ENCODE measurements around the gene ELL2. TPM values are rescaled to one million over a fixed set of nuclear protein-coding genes. Genes with fewer than 3 reads are reported as not detected.

Gene ELL2
- total and polyA plus RNA-seq, 2 donors (not counting 1 experiment from before 2014, with no cell fraction given), result 7.2 to 27.0 TPM

DNA sequence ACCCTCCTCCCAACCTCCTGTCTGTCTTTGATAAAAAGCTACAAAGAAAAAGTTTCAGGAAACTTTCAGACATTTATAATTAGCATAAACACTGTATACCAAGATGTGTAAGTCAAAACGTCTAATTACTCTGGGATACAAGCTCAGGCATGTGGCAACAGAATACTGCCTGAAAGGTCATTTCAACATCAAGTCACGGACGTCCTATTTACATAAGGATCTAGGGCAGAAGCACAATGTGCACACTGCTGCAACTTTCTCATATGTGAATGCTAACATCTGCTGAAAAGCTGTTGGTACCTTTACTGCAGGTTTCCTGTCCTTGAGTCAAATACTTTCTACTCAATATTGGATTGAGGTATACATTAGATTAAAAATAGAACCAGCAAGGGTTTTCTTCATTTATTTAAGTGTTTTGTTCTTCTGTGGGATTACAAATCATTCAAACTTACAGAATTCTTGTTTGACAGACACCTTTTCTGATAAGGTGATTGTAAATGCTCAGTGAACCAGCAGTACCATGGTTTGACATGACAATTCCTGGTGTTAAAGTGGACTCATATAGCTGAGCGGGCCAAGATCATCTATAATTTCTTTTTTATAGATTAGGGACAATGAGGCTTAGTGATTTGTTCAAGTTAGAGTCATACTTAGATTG is 36.8 kb downstream of the ELL2 start:
- peak overlapping the region; percentile 30 for H3K4me3 Mint-ChIP-seq
- Histone ChIP-seq H3K27ac (ENCODE audit: low read length in 2 of 2) (no peak overlapping the region), H4K20me1 (ENCODE audit: control insufficient read depth, insufficient read depth, low read length, poor library complexity, severe bottlenecking) (peaks cover 4% of the 10 kb centered on the region), H3K36me3 (replicated peaks in 1 of 2; ENCODE audit: control extremely low read depth in 1 of 2, control insufficient read depth in 1 of 2, extremely low read depth in 1 of 2, insufficient read depth in 2 of 2, low read length in 1 of 2) (no peaks in the 10 kb centered on the region), H3K4me2 (replicated peaks; ENCODE audit: low read depth, low read length, poor library complexity, severe bottlenecking) (peak overlapping the region; percentile 9), H3K4me1 (ENCODE audit: control insufficient read depth in 2 of 2, insufficient read depth in 2 of 2, low read length in 2 of 2) (peaks cover 31 to 33% of the 10 kb centered on the region in 2 donors), H3K9me3 (ENCODE audit: control extremely low read depth in 1 of 3, control insufficient read depth in 2 of 3, insufficient read depth in 1 of 3, low read length in 2 of 3) (no peaks in the 10 kb centered on the region), H3K9ac (ENCODE audit: low read length) (no peak overlapping the region), H3K4me3 (ENCODE audit: control extremely low read depth in 1 of 5, extremely low read depth in 1 of 5, insufficient read depth in 1 of 5, low read depth in 2 of 5, low read length in 4 of 5) (no peak overlapping the region), H3K27me3 (replicated peaks in 1 of 4; ENCODE audit: control extremely low read depth in 1 of 4, control insufficient read depth in 3 of 4, insufficient read depth in 4 of 4, low read length in 3 of 4) (no peaks in the 10 kb centered on the region), H2AFZ (ENCODE audit: insufficient read depth, low read depth, low read length, poor library complexity, severe bottlenecking) (no peak overlapping the region), H3K79me2 (ENCODE audit: control insufficient read depth, insufficient read depth, low read length) (no peaks in the 10 kb centered on the region)
- ChIA-PET POLR2A (no interaction called here), CTCF (interaction anchor here (1.4 kb wide), 2 partner anchors 10 to 411 kb away, joined by 3 to 6 read pairs; no protein-coding TSS in a partner anchor)
- WGBS (ENCODE audit: insufficient coverage), result 40% methylated on average over 3 of the region's 4 CpGs
- TF ChIP-seq EZH2 (IDR thresholded peaks at IDR 0.05; ENCODE audit: borderline replicate concordance, insufficient read depth, low read depth, low read length, poor library complexity, severe bottlenecking), result no peak
- TF ChIP-seq, protein P1, sequence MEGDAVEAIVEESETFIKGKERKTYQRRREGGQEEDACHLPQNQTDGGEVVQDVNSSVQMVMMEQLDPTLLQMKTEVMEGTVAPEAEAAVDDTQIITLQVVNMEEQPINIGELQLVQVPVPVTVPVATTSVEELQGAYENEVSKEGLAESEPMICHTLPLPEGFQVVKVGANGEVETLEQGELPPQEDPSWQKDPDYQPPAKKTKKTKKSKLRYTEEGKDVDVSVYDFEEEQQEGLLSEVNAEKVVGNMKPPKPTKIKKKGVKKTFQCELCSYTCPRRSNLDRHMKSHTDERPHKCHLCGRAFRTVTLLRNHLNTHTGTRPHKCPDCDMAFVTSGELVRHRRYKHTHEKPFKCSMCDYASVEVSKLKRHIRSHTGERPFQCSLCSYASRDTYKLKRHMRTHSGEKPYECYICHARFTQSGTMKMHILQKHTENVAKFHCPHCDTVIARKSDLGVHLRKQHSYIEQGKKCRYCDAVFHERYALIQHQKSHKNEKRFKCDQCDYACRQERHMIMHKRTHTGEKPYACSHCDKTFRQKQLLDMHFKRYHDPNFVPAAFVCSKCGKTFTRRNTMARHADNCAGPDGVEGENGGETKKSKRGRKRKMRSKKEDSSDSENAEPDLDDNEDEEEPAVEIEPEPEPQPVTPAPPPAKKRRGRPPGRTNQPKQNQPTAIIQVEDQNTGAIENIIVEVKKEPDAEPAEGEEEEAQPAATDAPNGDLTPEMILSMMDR (IDR thresholded peaks at IDR 0.05), result no peak
- H3K27me3 Mint-ChIP-seq, result no peaks in the 10 kb centered on the region
- H3K9me3 Mint-ChIP-seq (ENCODE audit: insufficient read depth), result no peaks in the 10 kb centered on the region
- H3K27ac Mint-ChIP-seq, result peak overlapping the region; percentile 18
- H3K4me1 Mint-ChIP-seq, result peaks cover 49% of the 10 kb centered on the region
- intact Hi-C loops (cut with micrococcal nuclease), result loop anchor here (2.0 kb wide), 1 partner anchor 20 kb away; no protein-coding TSS in a partner anchor
- DNase-seq (no peak), ATAC-seq (ENCODE audit: low read depth) (no peak)

DNA sequence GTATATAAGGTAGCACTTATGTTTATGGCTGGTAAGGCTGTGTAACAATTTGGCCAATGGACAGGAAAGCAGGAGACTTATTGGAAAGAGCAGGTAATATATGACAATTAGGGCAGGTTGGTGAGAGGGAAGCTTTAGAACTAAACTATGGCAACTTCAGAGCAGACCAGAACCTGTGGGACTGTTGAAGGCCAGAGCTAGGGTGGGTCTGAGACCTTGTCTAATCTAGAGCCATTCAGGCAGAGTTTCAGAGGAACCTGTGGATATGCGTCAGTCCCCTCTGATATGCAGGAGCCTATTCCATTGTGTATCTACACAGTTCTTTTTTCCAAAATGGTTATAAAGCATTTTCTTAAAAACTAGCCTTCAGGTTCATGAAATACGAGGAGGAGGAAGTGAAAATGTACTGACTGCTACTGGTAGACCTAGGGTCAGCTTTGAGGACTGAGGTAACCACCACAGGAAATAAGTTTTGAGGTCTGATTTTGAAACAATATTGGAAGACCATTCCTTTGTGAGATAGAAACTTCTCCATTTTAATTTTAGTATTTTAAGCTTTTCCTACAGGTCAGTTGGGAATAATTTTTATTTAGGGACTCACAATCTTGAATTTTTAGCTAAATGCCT is 37.6 kb downstream of the ELL2 start:
- ATAC-seq (ENCODE audit: low read depth), result peak; percentile 54
- DNase-seq, result peak; percentile 52
- peaks cover 31 to 33% of the 10 kb centered on the region in 2 donors for H3K4me1 ChIP-seq (ENCODE audit: control insufficient read depth in 2 of 2, insufficient read depth in 2 of 2, low read length in 2 of 2)
- H3K9ac ChIP-seq (ENCODE audit: low read length), result no peak overlapping the region
- peak overlapping the region; percentile 17 for H3K27ac Mint-ChIP-seq
- peak overlapping the region; percentile 0 for H3K4me3 Mint-ChIP-seq
- no peak overlapping the region for H3K27ac ChIP-seq (ENCODE audit: low read length in 2 of 2)
- no peak for TF ChIP-seq EZH2 (IDR thresholded peaks at IDR 0.05; ENCODE audit: borderline replicate concordance, insufficient read depth, low read depth, low read length, poor library complexity, severe bottlenecking)
- TF ChIP-seq, protein P1 (IDR thresholded peaks at IDR 0.05), result no peak
- H3K4me3 ChIP-seq (ENCODE audit: control extremely low read depth in 1 of 5, extremely low read depth in 1 of 5, insufficient read depth in 1 of 5, low read depth in 2 of 5, low read length in 4 of 5), result no peak overlapping the region
- WGBS (ENCODE audit: insufficient coverage), result no CpG with 5 or more reads among the region's 2 CpGs
- H4K20me1 ChIP-seq (ENCODE audit: control insufficient read depth, insufficient read depth, low read length, poor library complexity, severe bottlenecking), result peaks cover 4% of the 10 kb centered on the region
- intact Hi-C loops (cut with micrococcal nuclease), result loop anchor here (2.0 kb wide), 1 partner anchor 21 kb away; no protein-coding TSS in a partner anchor
- no peaks in the 10 kb centered on the region for H3K36me3 ChIP-seq (replicated peaks in 1 of 2; ENCODE audit: control extremely low read depth in 1 of 2, control insufficient read depth in 1 of 2, extremely low read depth in 1 of 2, insufficient read depth in 2 of 2, low read length in 1 of 2)
- H3K9me3 Mint-ChIP-seq (ENCODE audit: insufficient read depth), result no peaks in the 10 kb centered on the region
- no peaks in the 10 kb centered on the region for H3K27me3 Mint-ChIP-seq
- peak overlapping the region; percentile 9 for H3K4me2 ChIP-seq (replicated peaks; ENCODE audit: low read depth, low read length, poor library complexity, severe bottlenecking)
- no peaks in the 10 kb centered on the region for H3K79me2 ChIP-seq (ENCODE audit: control insufficient read depth, insufficient read depth, low read length)
- CTCF ChIA-PET, result interaction anchor here (1.0 to 1.4 kb wide), 4 partner anchors 11 to 412 kb away, joined by 3 to 6 read pairs (median 3); no protein-coding TSS in a partner anchor
- no peaks in the 10 kb centered on the region for H3K9me3 ChIP-seq (ENCODE audit: control extremely low read depth in 1 of 3, control insufficient read depth in 2 of 3, insufficient read depth in 1 of 3, low read length in 2 of 3)
- peaks cover 54% of the 10 kb centered on the region for H3K4me1 Mint-ChIP-seq
- no peak overlapping the region for H2AFZ ChIP-seq (ENCODE audit: insufficient read depth, low read depth, low read length, poor library complexity, severe bottlenecking)
- POLR2A ChIA-PET, result no interaction called here
- no peaks in the 10 kb centered on the region for H3K27me3 ChIP-seq (replicated peaks in 1 of 4; ENCODE audit: control extremely low read depth in 1 of 4, control insufficient read depth in 3 of 4, insufficient read depth in 4 of 4, low read length in 3 of 4)
